Prostate gland (tissue), 2 donors: ENCODE results near the gene UBE2J2. TPM values are rescaled to one million over a fixed set of nuclear protein-coding genes. Genes with fewer than 3 reads are reported as not detected.

Experiments
- DNase-seq: peaks from one replicate; pipeline ENCODE4 v3.0.0-alpha.2; 2019; ENCODE audit warnings: low spot score
- H3K27ac ChIP-seq, 2 donors: fragments of 200-600 bp; sonication (generic); 2 replicates each; pipeline ENCODE4 v1.5.1; 2017 to 2019
- H3K27me3 ChIP-seq: fragments of 200-600 bp; sonication (generic); replicated peaks from 2 replicates; pipeline ENCODE4 v1.5.1; 2019; ENCODE audit not compliant: insufficient read depth
- H3K36me3 ChIP-seq, 2 donors: fragments of 200-600 bp; sonication (generic); 1 replicate in 1 of 2; 2 replicates in 1 of 2; pipeline versions ENCODE4 v1.5.1 to v1.8.1; 2017 to 2019
- H3K4me1 ChIP-seq: fragments of 200-600 bp; sonication (generic); replicated peaks from 2 replicates; pipeline ENCODE4 v1.5.1; 2019
- H3K4me3 ChIP-seq, 2 donors: fragments of 200-600 bp; sonication (generic); 2 replicates each; pipeline ENCODE4 v1.5.1; 2017 to 2019
- H3K9me3 ChIP-seq: fragments of 200-600 bp; sonication (generic); 2 replicates; pipeline ENCODE4 v1.5.1; 2017
- POLR2A ChIP-seq: fragments of 450-650 bp; IDR thresholded peaks from one replicate; pipeline ENCODE4 v1.6.1; 2016; ENCODE audit warnings: antibody characterized with exemption, mild to moderate bottlenecking
- POLR2AphosphoS5 ChIP-seq: sonication (generic); formaldehyde crosslinking; IDR thresholded peaks from one replicate; pipeline ENCODE4 v1.6.1; 2017; ENCODE audit warnings: antibody characterized with exemption
- WGBS: methylation state at CpG from one replicate; pipeline ENCODE4 v1.1.5; 2018; 5-methylcytosine and 5-hydroxymethylcytosine counted together
- intact Hi-C: fragments of 100-400 bp; cut with DNase I; formaldehyde crosslinking; loops from one replicate; pipeline ENCODE4 v1.14.2; 2022
- total RNA-seq, 2 donors: library from RNA; depleted of rRNA; stranded (reverse); fragments of >200 nt; gene quantifications; one replicate each; pipeline ENCODE4 v1.1.0, GENCODE V29; 2016
- TF ChIP-seq, protein P1 (sequence below), 4 experiments: fragments of 200-600 bp in 2 of 4; fragments of 450-650 bp in 2 of 4; sonication (generic) in 2 of 4; IDR thresholded peaks; 1 replicate in 3 of 4; 2 replicates in 1 of 4; pipeline ENCODE4 v1.5.1; 2016 to 2019; ENCODE audit warnings: antibody characterized with exemption in 4 of 4, mild to moderate bottlenecking in 2 of 4, moderate library complexity in 2 of 4

The UBE2J2 gene
- total RNA-seq, 2 donors from 2014 or later = 56.0 to 79.4 TPM

DNA sequence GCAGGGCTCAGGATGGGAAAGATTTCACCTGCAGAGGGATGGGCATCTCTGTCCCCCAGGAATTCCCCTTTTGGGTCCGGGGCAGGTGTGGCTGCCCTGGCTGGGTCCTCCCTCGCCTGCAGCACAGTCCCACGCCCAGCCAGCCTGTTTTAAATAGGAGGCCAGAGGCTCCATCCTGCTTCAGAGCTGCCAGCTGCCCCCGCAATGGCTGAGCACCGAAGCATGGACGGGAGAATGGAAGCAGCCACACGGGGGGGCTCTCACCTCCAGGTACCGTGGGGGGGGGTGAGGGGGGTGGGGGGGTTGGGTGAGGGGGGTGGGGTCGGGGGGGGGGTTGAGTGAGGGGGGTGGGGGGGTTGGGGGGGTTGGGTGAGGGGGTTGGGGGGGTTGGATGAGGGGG, 10.2 kb upstream of the UBE2J2 start:
- Histone ChIP-seq H3K36me3 (no peaks in the 10 kb centered on the region), H3K4me3 (no peak overlapping the region), H3K4me1 (no peaks in the 10 kb centered on the region), H3K27me3 (peaks cover 3% of the 10 kb centered on the region), H3K9me3 (no peaks in the 10 kb centered on the region), H3K27ac (no peak overlapping the region)
- DNase-seq = no peak
- intact Hi-C loops = no loop called here
- WGBS = 7% methylated on average over 3 of the region's 9 CpGs
- TF ChIP-seq POLR2AphosphoS5 (no peak), POLR2A (no peak)
- TF ChIP-seq, protein P1, sequence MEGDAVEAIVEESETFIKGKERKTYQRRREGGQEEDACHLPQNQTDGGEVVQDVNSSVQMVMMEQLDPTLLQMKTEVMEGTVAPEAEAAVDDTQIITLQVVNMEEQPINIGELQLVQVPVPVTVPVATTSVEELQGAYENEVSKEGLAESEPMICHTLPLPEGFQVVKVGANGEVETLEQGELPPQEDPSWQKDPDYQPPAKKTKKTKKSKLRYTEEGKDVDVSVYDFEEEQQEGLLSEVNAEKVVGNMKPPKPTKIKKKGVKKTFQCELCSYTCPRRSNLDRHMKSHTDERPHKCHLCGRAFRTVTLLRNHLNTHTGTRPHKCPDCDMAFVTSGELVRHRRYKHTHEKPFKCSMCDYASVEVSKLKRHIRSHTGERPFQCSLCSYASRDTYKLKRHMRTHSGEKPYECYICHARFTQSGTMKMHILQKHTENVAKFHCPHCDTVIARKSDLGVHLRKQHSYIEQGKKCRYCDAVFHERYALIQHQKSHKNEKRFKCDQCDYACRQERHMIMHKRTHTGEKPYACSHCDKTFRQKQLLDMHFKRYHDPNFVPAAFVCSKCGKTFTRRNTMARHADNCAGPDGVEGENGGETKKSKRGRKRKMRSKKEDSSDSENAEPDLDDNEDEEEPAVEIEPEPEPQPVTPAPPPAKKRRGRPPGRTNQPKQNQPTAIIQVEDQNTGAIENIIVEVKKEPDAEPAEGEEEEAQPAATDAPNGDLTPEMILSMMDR (IDR thresholded peaks at IDR 0.05) = no peak

DNA sequence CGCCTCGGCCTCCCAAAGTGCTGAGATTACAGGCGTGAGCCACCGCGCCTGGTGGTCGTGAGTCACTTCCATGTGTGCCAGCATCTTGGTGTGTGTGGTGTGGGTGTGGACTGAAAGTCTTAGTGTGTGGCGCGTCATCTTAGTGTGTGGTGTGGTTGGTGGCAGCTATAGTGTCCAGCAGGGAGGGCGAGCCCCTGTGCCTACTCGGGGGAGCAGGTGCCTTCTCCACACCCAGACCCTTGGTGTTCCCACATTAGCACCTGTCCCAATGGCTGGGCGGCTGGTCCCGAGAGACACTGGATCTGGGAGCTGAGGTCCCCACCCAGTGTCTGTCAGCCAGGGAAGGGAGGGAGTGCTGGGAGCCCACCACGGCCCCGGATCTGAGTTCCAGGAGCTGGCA, 9.3 kb upstream of the UBE2J2 start:
- Histone ChIP-seq H3K27ac (no peak overlapping the region), H3K27me3 (peaks cover 3% of the 10 kb centered on the region), H3K4me3 (no peak overlapping the region), H3K9me3 (no peaks in the 10 kb centered on the region), H3K4me1 (no peaks in the 10 kb centered on the region), H3K36me3 (no peaks in the 10 kb centered on the region)
- WGBS = 89% methylated on average over 13 of the region's 14 CpGs
- no peak for TF ChIP-seq POLR2AphosphoS5
- DNase-seq = no peak
- intact Hi-C loops = no loop called here

DNA sequence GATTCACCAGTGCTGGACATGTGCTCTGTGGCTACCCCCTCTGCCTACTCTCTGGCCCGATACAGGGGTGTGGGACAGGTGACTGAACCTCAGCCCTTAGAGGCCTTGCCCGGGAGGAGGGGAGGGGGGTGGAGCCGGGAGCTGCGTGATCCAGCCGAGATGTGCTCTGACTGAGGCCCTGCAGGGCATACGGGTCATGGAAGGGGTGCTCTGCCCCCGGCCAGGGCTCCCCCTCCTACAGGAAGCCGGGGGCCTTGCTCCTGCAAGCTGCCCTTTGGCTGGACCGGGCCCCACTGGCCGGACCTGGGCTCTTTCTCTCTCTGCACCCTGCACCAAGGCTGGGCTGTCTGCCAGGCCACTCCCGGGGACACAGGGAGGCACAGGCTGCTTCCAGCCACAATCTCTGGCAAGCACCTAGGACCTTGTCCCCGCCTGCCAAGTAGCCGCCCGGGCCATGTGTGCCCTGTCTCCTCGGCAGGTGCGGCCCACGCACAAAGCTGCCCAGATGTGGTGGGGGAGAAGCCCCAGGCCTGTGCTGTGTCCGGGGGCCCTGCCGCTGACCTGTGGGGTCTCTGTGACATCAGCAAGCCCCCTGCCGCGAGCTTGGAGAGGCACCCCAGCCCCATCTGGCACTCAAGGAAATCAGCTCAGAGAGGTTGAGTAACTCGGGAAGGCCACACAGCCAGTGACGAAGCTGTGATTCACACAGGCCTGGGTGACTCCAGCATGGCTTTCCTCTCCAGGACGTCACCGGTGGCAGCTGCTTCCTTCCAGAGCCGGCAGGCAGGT, 8.1 kb upstream of the UBE2J2 start:
- Histone ChIP-seq H3K4me3 (no peak overlapping the region), H3K27me3 (peaks cover 3% of the 10 kb centered on the region), H3K27ac (no peak overlapping the region), H3K9me3 (no peaks in the 10 kb centered on the region), H3K36me3 (no peaks in the 10 kb centered on the region), H3K4me1 (no peaks in the 10 kb centered on the region)
- TF ChIP-seq POLR2AphosphoS5 (peak; percentile 22), POLR2A (no peak)
- TF ChIP-seq, protein P1 (IDR thresholded peaks at IDR 0.05) = no peak
- 39% methylated on average over 24 of the region's 26 CpGs for WGBS
- intact Hi-C loops = no loop called here
- DNase-seq = peak; percentile 73

DNA sequence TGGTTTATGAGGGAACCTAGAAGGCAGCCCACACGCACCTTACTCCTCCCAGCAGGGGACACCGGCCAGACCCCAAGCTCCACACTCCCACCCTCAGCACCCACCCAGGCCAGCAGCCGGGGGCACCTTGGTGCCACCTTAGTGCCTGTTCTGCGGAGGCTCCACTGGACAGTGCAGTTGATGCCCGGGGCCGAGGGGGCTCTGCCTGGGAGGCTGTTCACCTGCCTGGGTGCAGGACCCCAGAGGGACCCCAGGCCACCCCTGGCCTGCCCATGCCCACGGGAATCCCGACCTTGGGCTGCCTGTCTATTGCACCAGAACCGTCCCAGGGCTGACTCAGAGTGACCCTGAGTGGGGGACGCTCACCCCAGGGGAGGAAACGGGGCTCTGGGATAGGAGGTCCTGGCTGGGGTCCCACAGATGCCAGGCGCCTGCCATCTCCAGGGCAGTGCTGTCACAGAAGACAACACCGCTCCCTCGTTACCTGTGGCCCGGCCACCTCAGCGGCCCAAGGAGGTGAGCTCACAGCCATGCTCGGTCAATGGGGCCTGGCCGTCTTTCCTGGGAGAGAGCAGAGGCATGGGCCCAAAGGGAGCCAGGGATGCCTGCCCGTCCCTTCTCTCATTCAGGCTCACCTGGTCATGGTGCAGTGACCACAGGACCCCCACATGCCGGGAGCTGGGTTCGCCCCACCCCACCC, 7.3 kb upstream of the UBE2J2 start:
- no peaks in the 10 kb centered on the region for H3K9me3 ChIP-seq
- DNase-seq = no peak
- no peak for TF ChIP-seq POLR2AphosphoS5
- TF ChIP-seq, protein P1 (IDR thresholded peaks at IDR 0.05) = no peak
- no peak for TF ChIP-seq POLR2A
- intact Hi-C loops = no loop called here
- WGBS = 89% methylated on average over 21 of the region's 21 CpGs
- H3K4me1 ChIP-seq = no peaks in the 10 kb centered on the region
- no peaks in the 10 kb centered on the region for H3K36me3 ChIP-seq
- H3K4me3 ChIP-seq = no peak overlapping the region
- H3K27ac ChIP-seq = no peak overlapping the region
- peaks cover 3% of the 10 kb centered on the region for H3K27me3 ChIP-seq

DNA sequence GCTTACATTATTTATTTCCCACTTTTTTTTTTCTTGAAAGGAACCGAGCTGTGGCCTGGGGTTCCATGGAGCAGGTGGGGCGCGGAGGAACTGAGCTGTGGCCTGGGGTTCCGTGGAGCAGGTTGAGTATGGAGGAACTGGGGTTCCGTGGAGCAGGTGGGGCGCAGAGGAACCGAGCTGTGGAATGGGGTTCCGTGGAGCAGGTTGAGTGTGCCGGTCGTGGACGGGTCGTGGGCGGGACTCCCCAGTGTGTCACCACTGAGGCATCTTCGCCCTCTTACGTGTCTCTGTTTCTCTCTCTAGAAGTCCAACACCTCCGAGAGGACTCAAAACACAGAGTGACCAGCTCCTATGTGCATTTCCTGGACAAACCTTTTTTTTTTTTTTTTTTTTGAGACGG, 5.4 kb upstream of the UBE2J2 start:
- no peaks in the 10 kb centered on the region for H3K4me1 ChIP-seq
- no peaks in the 10 kb centered on the region for H3K27me3 ChIP-seq
- no peak overlapping the region for H3K27ac ChIP-seq
- no peak overlapping the region for H3K4me3 ChIP-seq
- WGBS = 91% methylated on average over 17 of the region's 17 CpGs
- no peaks in the 10 kb centered on the region for H3K9me3 ChIP-seq
- no peaks in the 10 kb centered on the region for H3K36me3 ChIP-seq
- TF ChIP-seq, protein P1 (IDR thresholded peaks at IDR 0.05) = no peak
- TF ChIP-seq POLR2AphosphoS5 (no peak), POLR2A (no peak)
- no peak for DNase-seq
- intact Hi-C loops = no loop called here
